HCT116 (cell line): ENCODE data around the gene RIMS4. TPM values are rescaled to one million over a fixed set of nuclear protein-coding genes. Genes with fewer than 3 reads are reported as not detected.

Source experiments
- ATAC-seq: fragments of 200-7000 bp; cut with Tn5 transposase; 2 replicates; pipeline ENCODE4 v1.9.1; 2020; ENCODE audit warnings: mild to moderate bottlenecking, moderate library complexity
- BruUV-seq: library from RNA; stranded (reverse); fragments of 400-500 nt; replicated peaks from 2 replicates; lab custom pipeline; 2021; lab: Mats Ljungman, UMichigan
- CTCF ChIA-PET: fragments of 300-600 bp; sonication (Branson Sonifier 250); formaldehyde crosslinking; loops from one replicate; lab custom pipeline; 2021; ENCODE audit warnings: antibody characterized with exemption; lab: Charles Lee
- POLR2A ChIA-PET: fragments of 300-600, 350-600 bp; sonication (Branson Sonifier 250); formaldehyde crosslinking; loops from one replicate; lab custom pipeline; 2021; ENCODE audit warnings: antibody characterized with exemption; lab: Charles Lee
- RAD21 ChIA-PET, 2 experiments: fragments of 300-600 bp; sonication (Branson Sonifier 250); formaldehyde crosslinking; loops; one replicate each; lab custom pipeline; 2023; ENCODE audit warnings: low total read pairs in 2 of 2; ENCODE audit not compliant: uncharacterized antibody in 2 of 2, unreplicated experiment in 2 of 2, low non-redundant PET in 1 of 2; lab: Charles Lee
- DNase-seq: peaks from one replicate; pipeline ENCODE4 v3.0.0-alpha.2; 2010; ENCODE audit warnings: low read depth, low spot score
- H2AFZ ChIP-seq: fragments of 200-600 bp; shearing (Covaris generic), sonication (generic); 2 replicates; pipeline ENCODE4 v1.6.1; 2017; ENCODE audit warnings: low read depth, mixed run types, mixed read lengths, antibody characterized with exemption, low read length; ENCODE audit not compliant: poor library complexity, severe bottlenecking
- H3K27ac ChIP-seq: 2 replicates; pipeline ENCODE4 v1.5.1; 2012; ENCODE audit warnings: low read depth, low read length
- H3K27me3 ChIP-seq: fragments of 200-600 bp; sonication (generic); 2 replicates; pipeline ENCODE4 v1.6.1; 2016; ENCODE audit warnings: mixed run types, low read length, mixed read lengths; ENCODE audit not compliant: insufficient read depth
- H3K36me3 ChIP-seq, 2 experiments: fragments of 200-500 bp in 1 of 2; fragments of 200-600 bp in 1 of 2; sonication (Bioruptor generic) in 1 of 2; sonication (generic) in 1 of 2; 2 replicates each; pipeline versions ENCODE4 v1.5.1 to v1.6.1; 2014 to 2016; ENCODE audit warnings: low read length in 2 of 2, inconsistent platforms in 1 of 2, mixed read lengths in 1 of 2, mixed run types in 1 of 2; ENCODE audit not compliant: insufficient read depth in 2 of 2, control insufficient read depth in 1 of 2
- H3K4me1 ChIP-seq, 2 experiments: fragments of 200-600 bp in 1 of 2; sonication (generic) in 1 of 2; 2 replicates each; pipeline versions ENCODE4 v1.5.1 to v1.6.1; 2012 to 2017; ENCODE audit warnings: low read length in 2 of 2, inconsistent platforms in 1 of 2, mild to moderate bottlenecking in 1 of 2, mixed read lengths in 1 of 2, mixed run types in 1 of 2, moderate library complexity in 1 of 2; ENCODE audit not compliant: insufficient read depth in 2 of 2, control insufficient read depth in 1 of 2
- H3K4me2 ChIP-seq: fragments of 200-600 bp; sonication (generic); 2 replicates; pipeline ENCODE4 v1.6.1; 2017; ENCODE audit warnings: mixed run types, low read length, mixed read lengths
- H3K4me3 ChIP-seq, 2 experiments: fragments of 200-600 bp in 1 of 2; sonication (generic) in 1 of 2; replicated peaks in 1 of 2; 2 replicates each; pipeline ENCODE4 v1.5.1; 2011 to 2016; ENCODE audit warnings: low read length in 2 of 2, control low read depth in 1 of 2, low read depth in 1 of 2, mild to moderate bottlenecking in 1 of 2, mixed read lengths in 1 of 2, mixed run types in 1 of 2
- H3K79me2 ChIP-seq: fragments of 200-600 bp; sonication (generic); 2 replicates; pipeline ENCODE4 v1.6.1; 2017; ENCODE audit warnings: mild to moderate bottlenecking, mixed run types, low read length, moderate library complexity, mixed read lengths; ENCODE audit not compliant: insufficient read depth
- H3K9ac ChIP-seq: fragments of 200-600 bp; sonication (generic); 2 replicates; pipeline ENCODE4 v1.6.1; 2016; ENCODE audit warnings: low read length, mixed read lengths
- H3K9me2 ChIP-seq: fragments of 200-600 bp; sonication (generic), shearing (Covaris generic); 2 replicates; pipeline ENCODE4 v1.6.1; 2017; ENCODE audit warnings: mixed run types, mild to moderate bottlenecking, moderate library complexity; ENCODE audit not compliant: insufficient read depth
- H3K9me3 ChIP-seq, 2 experiments: fragments of 200-500 bp in 1 of 2; fragments of 200-600 bp in 1 of 2; sonication (Bioruptor generic) in 1 of 2; sonication (generic) in 1 of 2; 2 replicates each; pipeline ENCODE4 v1.6.1; 2014 to 2017; ENCODE audit warnings: low read length in 2 of 2, mixed read lengths in 2 of 2, inconsistent platforms in 1 of 2, low read depth in 1 of 2, mild to moderate bottlenecking in 1 of 2, mixed run types in 1 of 2, moderate library complexity in 1 of 2; ENCODE audit not compliant: control insufficient read depth in 1 of 2, insufficient read depth in 1 of 2
- H4K20me1 ChIP-seq: fragments of 200-600 bp; sonication (generic), shearing (Covaris generic); 2 replicates; pipeline ENCODE4 v1.6.1; 2017; ENCODE audit warnings: mixed run types, mild to moderate bottlenecking, moderate library complexity; ENCODE audit not compliant: insufficient read depth
- ATF3 ChIP-seq: IDR thresholded peaks from 2 replicates; pipeline ENCODE4 v1.6.1; 2012
- CBX3 ChIP-seq: IDR thresholded peaks from 2 replicates; pipeline ENCODE4 v1.6.1; 2012; ENCODE audit warnings: low read depth
- CEBPB ChIP-seq: IDR thresholded peaks from 2 replicates; pipeline ENCODE4 v1.6.1; 2012; ENCODE audit warnings: low read depth
- CTCF ChIP-seq, 3 experiments: fragments of 200-600 bp in 1 of 3; sonication (generic) in 1 of 3; IDR thresholded peaks in 2 of 3; conservative IDR thresholded peaks in 1 of 3; 2 replicates each; pipeline ENCODE4 v1.5.1; 2012 to 2017; ENCODE audit warnings: low read depth in 2 of 3, low read length in 2 of 3, antibody characterized with exemption in 1 of 3, borderline replicate concordance in 1 of 3, control low read depth in 1 of 3, mild to moderate bottlenecking in 1 of 3, mixed read lengths in 1 of 3, mixed run types in 1 of 3, moderate library complexity in 1 of 3; ENCODE audit not compliant: insufficient read depth in 1 of 3
- EZH2 ChIP-seq: fragments of 200-600 bp; sonication (generic); IDR thresholded peaks from 2 replicates; pipeline ENCODE4 v1.6.1; 2017; ENCODE audit warnings: antibody characterized with exemption, mixed run types
- FOSL1 ChIP-seq: IDR thresholded peaks from 2 replicates; pipeline ENCODE4 v1.6.1; 2012; ENCODE audit warnings: low read depth
- POLR2AphosphoS5 ChIP-seq: IDR thresholded peaks from 2 replicates; pipeline ENCODE4 v1.6.1; 2011; ENCODE audit warnings: mild to moderate bottlenecking, low read depth, low read length, moderate library complexity
- REST ChIP-seq: IDR thresholded peaks from 2 replicates; pipeline ENCODE4 v1.6.1; 2012; ENCODE audit warnings: low read depth
- SIN3A ChIP-seq: IDR thresholded peaks from 2 replicates; pipeline ENCODE4 v1.6.1; 2012; ENCODE audit warnings: low read depth
- SRF ChIP-seq: IDR thresholded peaks from 2 replicates; pipeline ENCODE4 v1.6.1; 2012; ENCODE audit warnings: low read depth
- YY1 ChIP-seq: IDR thresholded peaks from 2 replicates; pipeline ENCODE4 v1.6.1; 2011; ENCODE audit warnings: low read length, low read depth, moderate library complexity, mild to moderate bottlenecking; ENCODE audit not compliant: insufficient replicate concordance; ENCODE audit errors: extremely low read depth
- ZFX ChIP-seq: fragments of 450-650 bp; IDR thresholded peaks from 2 replicates; pipeline ENCODE4 v1.6.1; 2017
- ZNF274 ChIP-seq: fragments of 200-500 bp; sonication (Bioruptor generic); IDR thresholded peaks from 2 replicates; pipeline ENCODE4 v1.6.1; 2014; ENCODE audit warnings: mild to moderate bottlenecking, low read depth, low read length, inconsistent platforms
- intact Hi-C: fragments of 100-400 bp; cut with micrococcal nuclease; formaldehyde crosslinking; loops from 2 replicates; pipeline ENCODE4 v1.10.0; 2022
- total RNA-seq: library from RNA; stranded (reverse); gene quantifications from one replicate; pipeline ENCODE4 v1.2.1, GENCODE V29; 2021; ENCODE audit not compliant: unreplicated experiment

The RIMS4 gene
- total RNA-seq, 1 experiment from 2014 or later: 0.05 TPM

GRCh38 chr20:44725837-44726236 lies 84.5 kb downstream of the RIMS4 start:
- no TSS peak for BruUV-seq
- TF ChIP-seq REST (no peak), CEBPB (no peak), CBX3 (no peak), FOSL1 (no peak), ATF3 (no peak), SIN3A (no peak), CTCF (IDR thresholded peaks at IDR 0.05 in 2 of 3, conservative IDR thresholded peaks at IDR 0.05 in 1 of 3; ENCODE audit: borderline replicate concordance in 1 of 3, insufficient read depth in 1 of 3, low read depth in 2 of 3, low read length in 2 of 3) (no peak), ZNF274 (no peak), YY1 (no peak), SRF (no peak), POLR2AphosphoS5 (no peak), EZH2 (no peak), ZFX (no peak)
- H3K4me2 ChIP-seq: no peak overlapping the region
- H3K9ac ChIP-seq: no peak overlapping the region
- no peak overlapping the region for H3K4me3 ChIP-seq
- no peaks in the 10 kb centered on the region for H3K9me3 ChIP-seq
- no peaks in the 10 kb centered on the region for H3K9me2 ChIP-seq
- H2AFZ ChIP-seq: no peak overlapping the region
- no peaks in the 10 kb centered on the region for H3K27me3 ChIP-seq
- no peak overlapping the region for H3K27ac ChIP-seq
- no peaks in the 10 kb centered on the region for H3K79me2 ChIP-seq
- CTCF ChIA-PET: no interaction called here
- no peaks in the 10 kb centered on the region for H3K36me3 ChIP-seq
- DNase-seq (no peak), ATAC-seq (no peak)
- no peaks in the 10 kb centered on the region for H4K20me1 ChIP-seq
- peaks cover 42 to 44% of the 10 kb centered on the region in 2 experiments for H3K4me1 ChIP-seq
- RAD21 ChIA-PET: no interaction called here
- intact Hi-C loops: loop anchor here (5.0 kb wide), 1 partner anchor 514 kb away; the partner anchor contains the start of gene OSER1
- POLR2A ChIA-PET: no interaction called here
